ENCODE data around the gene CHMP4B. TPM values are rescaled to one million over a fixed set of nuclear protein-coding genes. Genes with fewer than 3 reads are reported as not detected.

CHMP4B gene
- total RNA-seq, 2 donors from 2014 or later: 75.7 to 85.8 TPM

- 73% methylated on average over 4 of the region's 4 CpGs for WGBS
- no peak overlapping the region for H3K27ac ChIP-seq
- intact Hi-C loops (cut with DNase I): no loop called here
- H3K4me3 ChIP-seq: no peak overlapping the region
- H3K4me1 ChIP-seq (replicated peaks): peaks cover 15% of the 10 kb centered on the region
- no peaks in the 10 kb centered on the region for H3K27me3 ChIP-seq (replicated peaks; ENCODE audit: insufficient read depth)
- no peaks in the 10 kb centered on the region for H3K9me3 ChIP-seq
- no peaks in the 10 kb centered on the region for H3K36me3 ChIP-seq
- TF ChIP-seq POLR2A (IDR thresholded peaks at IDR 0.05) (no peak), CTCF (IDR thresholded peaks at IDR 0.05) (no peak), POLR2AphosphoS5 (IDR thresholded peaks at IDR 0.05) (no peak)
- no peak for DNase-seq (ENCODE audit: low spot score)
Observed at GRCh38 chr20:33841436-33841799, 30.3 kb downstream of the CHMP4B start.

DNA sequence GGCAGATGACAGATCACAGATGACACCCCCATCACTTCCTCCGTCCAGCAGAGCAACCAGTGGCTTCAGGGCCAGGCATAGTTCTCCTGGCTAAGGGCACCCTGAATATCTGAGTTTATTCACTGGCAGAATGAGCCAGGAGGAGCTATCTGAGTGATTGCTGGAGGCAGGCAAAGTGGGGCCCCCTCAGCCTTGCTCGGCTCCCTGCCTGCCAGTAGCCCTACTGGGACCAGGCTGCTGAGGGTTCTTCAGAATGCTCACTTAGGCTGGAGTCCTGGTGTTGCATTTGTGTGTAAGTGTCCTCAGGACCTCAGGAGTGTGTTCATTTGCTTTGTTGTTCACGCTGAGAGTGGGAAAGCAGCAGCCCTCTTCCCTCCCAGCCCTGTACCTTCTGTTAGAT is 31.2 kb downstream of the CHMP4B start:
- WGBS: 91% methylated on average over 3 of the region's 3 CpGs
- Histone ChIP-seq H3K36me3 (no peaks in the 10 kb centered on the region), H3K4me3 (no peak overlapping the region), H3K9me3 (no peaks in the 10 kb centered on the region), H3K27me3 (replicated peaks; ENCODE audit: insufficient read depth) (no peaks in the 10 kb centered on the region), H3K4me1 (replicated peaks) (peaks cover 21% of the 10 kb centered on the region), H3K27ac (no peak overlapping the region)
- no peak for TF ChIP-seq CTCF (IDR thresholded peaks at IDR 0.05)
- no peak for TF ChIP-seq POLR2AphosphoS5 (IDR thresholded peaks at IDR 0.05)
- TF ChIP-seq POLR2A (IDR thresholded peaks at IDR 0.05): no peak
- DNase-seq (ENCODE audit: low spot score): no peak
- intact Hi-C loops (cut with DNase I): no loop called here

- no peak overlapping the region for H3K4me3 ChIP-seq
- no peak for DNase-seq (ENCODE audit: low spot score)
- no peaks in the 10 kb centered on the region for H3K9me3 ChIP-seq
- H3K4me1 ChIP-seq (replicated peaks): peaks cover 15% of the 10 kb centered on the region
- intact Hi-C loops (cut with DNase I): no loop called here
- no peak overlapping the region for H3K27ac ChIP-seq
- no peaks in the 10 kb centered on the region for H3K27me3 ChIP-seq (replicated peaks; ENCODE audit: insufficient read depth)
- no peaks in the 10 kb centered on the region for H3K36me3 ChIP-seq
- no peak for TF ChIP-seq POLR2AphosphoS5 (IDR thresholded peaks at IDR 0.05)
- no peak for TF ChIP-seq POLR2A (IDR thresholded peaks at IDR 0.05)
- TF ChIP-seq CTCF (IDR thresholded peaks at IDR 0.05): no peak
- 67% methylated on average over 1 of the region's 1 CpG for WGBS
Observed at GRCh38 chr20:33843050-33843449, 31.9 kb downstream of the CHMP4B start.

- H3K4me3 ChIP-seq: no peak overlapping the region
- H3K9me3 ChIP-seq: no peaks in the 10 kb centered on the region
- intact Hi-C loops (cut with DNase I): no loop called here
- TF ChIP-seq POLR2A (IDR thresholded peaks at IDR 0.05) (no peak), CTCF (IDR thresholded peaks at IDR 0.05) (no peak), POLR2AphosphoS5 (IDR thresholded peaks at IDR 0.05) (no peak)
- no peaks in the 10 kb centered on the region for H3K27me3 ChIP-seq (replicated peaks; ENCODE audit: insufficient read depth)
- H3K4me1 ChIP-seq (replicated peaks): peaks cover 15% of the 10 kb centered on the region
- WGBS: 17% methylated on average over 4 of the region's 4 CpGs
- H3K36me3 ChIP-seq: no peaks in the 10 kb centered on the region
- DNase-seq (ENCODE audit: low spot score): peak; percentile 68
- no peak overlapping the region for H3K27ac ChIP-seq
Observed at GRCh38 chr20:33843854-33844253, 32.7 kb downstream of the CHMP4B start.

- no peaks in the 10 kb centered on the region for H3K36me3 ChIP-seq
- H3K4me3 ChIP-seq: no peak overlapping the region
- intact Hi-C loops (cut with DNase I): no loop called here
- H3K9me3 ChIP-seq: no peaks in the 10 kb centered on the region
- H3K27ac ChIP-seq: no peak overlapping the region
- H3K4me1 ChIP-seq (replicated peaks): peaks cover 15% of the 10 kb centered on the region
- H3K27me3 ChIP-seq (replicated peaks; ENCODE audit: insufficient read depth): no peaks in the 10 kb centered on the region
- WGBS: 35% methylated on average over 6 of the region's 6 CpGs
- TF ChIP-seq POLR2AphosphoS5 (IDR thresholded peaks at IDR 0.05) (peak; percentile 17), POLR2A (IDR thresholded peaks at IDR 0.05) (no peak), CTCF (IDR thresholded peaks at IDR 0.05) (no peak)
- DNase-seq (ENCODE audit: low spot score): no peak
Observed at GRCh38 chr20:33846291-33846935, 35.3 kb downstream of the CHMP4B start.
